GM21825 (cell line): ENCODE results near the gene OR2M3.
A peak's percentile ranks its signal among the peaks of the same experiment; 100 is the strongest.
"Not testable (repeated sequence)": the region's sequence is repeated elsewhere in the genome, so short reads cannot be mapped to it uniquely, and the experiment has no call there.

Source experiments
- ATAC-seq: cut with Tn5 transposase; IDR thresholded peaks from one replicate; pipeline ENCODE4 v1.9.1; 2021; ENCODE audit warnings: mild to moderate bottlenecking, moderate library complexity; ENCODE audit not compliant: unreplicated experiment

The OR2M3 gene, protein sequence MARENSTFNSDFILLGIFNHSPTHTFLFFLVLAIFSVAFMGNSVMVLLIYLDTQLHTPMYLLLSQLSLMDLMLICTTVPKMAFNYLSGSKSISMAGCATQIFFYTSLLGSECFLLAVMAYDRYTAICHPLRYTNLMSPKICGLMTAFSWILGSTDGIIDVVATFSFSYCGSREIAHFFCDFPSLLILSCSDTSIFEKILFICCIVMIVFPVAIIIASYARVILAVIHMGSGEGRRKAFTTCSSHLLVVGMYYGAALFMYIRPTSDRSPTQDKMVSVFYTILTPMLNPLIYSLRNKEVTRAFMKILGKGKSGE

GRCh38 chr1:248196965-248197364 lies at the start of gene OR2M3:
TSS of gene OR2M3 (plus strand) at chr1:248197265. CDS start at chr1:248203068, 5,803 bp downstream.
- ATAC-seq = no peak

DNA sequence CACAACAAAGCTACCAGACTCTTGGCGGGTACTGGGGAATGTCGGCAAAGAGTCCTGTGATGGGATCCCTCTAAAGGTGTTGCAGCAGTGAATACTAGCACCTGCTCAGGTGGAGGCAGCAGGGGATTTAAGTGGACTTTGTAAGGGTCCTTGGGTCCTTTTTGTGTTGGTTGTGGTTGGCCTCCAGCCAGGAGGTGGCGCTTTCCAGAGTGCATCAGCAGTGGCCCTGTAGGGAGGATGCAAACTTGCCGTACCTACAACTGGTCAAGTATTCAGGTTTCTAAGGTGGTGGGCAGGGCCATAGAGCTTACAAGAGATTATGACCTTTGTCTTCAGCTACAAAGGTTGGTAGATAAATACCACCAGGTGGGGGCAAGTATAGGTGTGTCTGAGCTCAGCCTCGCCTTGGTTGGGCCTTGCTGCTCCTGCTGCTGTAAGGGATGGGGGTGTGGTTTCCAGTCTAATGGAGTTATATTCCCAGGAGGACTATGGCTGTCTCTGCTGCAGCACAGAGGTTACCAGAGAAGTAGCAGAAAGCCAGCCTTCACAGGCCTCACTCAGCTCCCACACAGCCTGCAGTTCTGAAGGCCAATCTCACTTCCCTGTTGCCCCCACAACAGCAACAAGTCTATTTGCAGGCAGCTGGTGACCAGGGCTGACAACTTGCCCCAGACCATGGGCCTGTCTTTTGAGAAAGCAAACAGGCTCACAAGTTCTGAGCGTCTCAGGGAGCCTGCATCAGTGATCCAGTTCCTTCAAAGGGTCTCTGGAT lies 44.8 kb upstream of the OR2M3 start:
- ATAC-seq = no peak

DNA sequence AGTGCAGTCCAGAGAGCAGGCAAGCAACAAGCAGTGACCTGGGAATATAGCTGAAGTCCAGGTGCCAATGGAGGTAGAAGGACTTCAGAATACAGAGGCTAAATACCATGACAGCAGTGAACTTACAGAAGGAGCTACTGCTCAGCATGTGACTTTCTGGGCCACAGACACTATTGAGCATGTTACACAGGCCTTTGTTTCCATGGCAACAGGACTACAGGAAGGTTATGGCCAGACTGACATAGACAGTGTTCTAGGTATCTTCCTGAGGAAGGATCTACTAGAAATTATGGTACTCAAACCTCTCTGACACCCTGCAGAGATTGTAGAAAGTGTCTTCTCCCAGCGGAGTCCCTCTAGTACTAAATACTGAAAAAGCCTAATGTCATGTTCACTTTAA lies 41.1 kb upstream of the OR2M3 start:
- no peak for ATAC-seq

GRCh38 chr1:248158758-248159157 lies 38.3 kb upstream of the OR2M3 start:
- ATAC-seq = no peak

- no peak for ATAC-seq
Measured at GRCh38 chr1:248164031-248164430, 33.0 kb upstream of the OR2M3 start.

- ATAC-seq = no peak
Measured at GRCh38 chr1:248165186-248165585, 31.9 kb upstream of the OR2M3 start.

GRCh38 chr1:248174521-248174920 lies 22.5 kb upstream of the OR2M3 start, which contains the start of gene OR2M2:
TSS of gene OR2M2 (plus strand) at chr1:248174821. CDS start at chr1:248179986, 5,165 bp downstream.
- no peak for ATAC-seq

DNA sequence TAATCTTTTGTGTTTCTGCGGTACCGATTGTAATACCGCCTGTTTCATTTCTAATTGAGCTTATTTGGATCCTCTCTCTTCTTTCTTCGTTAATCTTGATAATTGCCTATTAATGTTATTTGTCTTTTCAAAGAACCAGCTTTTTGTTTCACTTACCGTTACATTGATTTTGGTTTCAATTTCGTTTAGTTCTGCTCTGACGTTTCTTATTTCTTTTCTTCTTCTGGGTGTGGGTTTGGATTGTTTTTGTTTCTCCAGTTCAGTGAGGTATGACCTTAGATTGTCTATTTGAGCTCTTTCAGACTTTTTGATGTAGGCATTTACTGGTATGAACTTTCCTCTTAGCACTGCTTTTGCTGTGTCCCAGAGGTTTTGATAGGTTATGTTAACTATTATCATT lies 13.1 kb upstream of the OR2M3 start:
- ATAC-seq = no peak

DNA sequence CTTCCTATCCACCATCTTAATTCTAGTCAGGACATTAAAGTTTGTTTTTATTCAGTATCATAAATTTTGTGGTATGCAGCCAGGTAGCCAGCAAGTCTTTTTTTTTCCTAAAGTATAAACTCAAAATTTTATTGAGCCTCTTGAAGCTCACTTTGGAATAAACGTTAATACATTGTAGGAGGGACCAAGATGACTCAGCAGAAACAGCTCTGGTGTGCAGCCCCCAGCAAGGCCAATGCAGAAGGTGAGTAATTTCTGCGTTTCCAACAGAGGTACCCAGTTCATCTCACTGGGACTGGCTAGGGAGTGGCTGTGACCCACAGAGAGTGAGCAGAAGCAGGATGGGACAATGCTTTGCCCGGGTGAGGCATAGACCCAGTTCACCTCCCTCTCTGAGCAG lies 9.7 kb upstream of the OR2M3 start:
- no peak for ATAC-seq

- ATAC-seq = no peak
Measured at GRCh38 chr1:248189026-248189425, 8.0 kb upstream of the OR2M3 start.

DNA sequence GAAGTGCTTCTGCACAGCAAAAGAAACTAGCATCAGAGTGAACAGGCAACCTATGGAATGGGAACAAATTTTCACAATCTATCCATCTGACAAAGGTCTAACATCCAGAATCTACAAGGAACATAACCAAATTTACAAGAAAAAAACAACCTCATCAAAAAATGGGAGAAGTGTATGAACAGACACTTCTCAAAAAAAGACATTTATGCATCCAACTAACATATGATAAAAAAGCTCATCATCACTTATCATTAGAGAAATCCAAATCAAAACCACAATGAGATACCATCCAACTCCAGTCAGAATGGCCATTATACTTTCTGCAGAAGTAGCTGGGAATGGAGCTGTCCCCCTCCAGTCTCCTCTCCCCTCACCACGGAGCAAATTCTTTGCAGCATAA lies 2.9 kb upstream of the OR2M3 start:
- ATAC-seq = no peak

GRCh38 chr1:248215880-248216279 lies 18.8 kb downstream of the OR2M3 start:
- no peak for ATAC-seq

- no peak for ATAC-seq
Measured at GRCh38 chr1:248225537-248225936, 28.5 kb downstream of the OR2M3 start.

DNA sequence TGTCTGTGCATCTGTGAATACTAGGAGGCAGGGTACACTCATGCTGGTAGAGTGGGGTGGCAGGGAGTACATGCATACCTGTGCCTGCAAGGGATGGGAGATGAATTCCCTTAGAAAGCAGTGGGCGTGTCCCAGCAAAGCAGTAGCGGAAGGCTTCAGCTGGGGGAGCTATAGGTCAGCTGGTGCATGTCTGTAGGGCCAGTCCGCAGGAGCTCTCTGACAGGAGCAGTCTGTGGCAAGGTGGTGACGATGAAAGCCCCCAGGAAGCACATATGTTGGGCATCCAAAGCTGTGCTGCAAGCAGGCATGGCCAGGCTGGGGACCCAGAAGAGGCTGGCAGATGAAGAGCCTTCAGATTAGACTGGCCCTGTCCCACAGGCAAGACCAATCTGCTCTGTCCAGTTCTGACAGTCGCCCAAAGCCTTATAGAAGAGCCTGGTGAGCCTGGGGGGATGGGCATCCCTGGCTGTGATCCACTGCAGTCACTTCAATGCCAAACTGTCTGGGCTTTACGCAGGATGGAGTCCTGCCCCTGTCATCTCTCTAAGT lies 32.4 kb downstream of the OR2M3 start:
- ATAC-seq = no peak

DNA sequence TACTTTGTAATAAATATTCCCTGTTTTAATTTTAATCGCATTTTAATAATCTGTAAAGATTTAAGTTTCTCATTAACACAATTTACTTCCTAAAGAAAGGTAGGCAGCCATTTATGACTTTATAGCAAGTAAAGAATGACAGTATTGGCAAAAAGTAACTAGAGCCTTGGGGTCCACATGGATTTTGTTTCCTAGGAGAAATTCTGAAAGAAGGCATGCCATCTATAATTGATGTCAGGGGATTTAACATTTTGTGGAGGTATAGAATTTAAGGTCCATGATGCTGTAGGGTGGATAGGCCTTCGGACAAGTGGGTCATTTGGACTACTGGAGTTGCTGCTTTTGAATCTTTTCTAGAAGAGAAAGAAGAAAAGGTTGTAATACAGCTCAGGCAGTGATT lies 34.1 kb downstream of the OR2M3 start, which contains the start of gene OR2M4:
Gene OR2M4, plus strand, starts transcription at position 301 of the 400 bp plus-strand sequence. CDS start 7,512 bp downstream, outside the sequence.
- ATAC-seq = no peak

- no peak for ATAC-seq
Measured at GRCh38 chr1:248239478-248239877, 42.4 kb downstream of the OR2M3 start.

DNA sequence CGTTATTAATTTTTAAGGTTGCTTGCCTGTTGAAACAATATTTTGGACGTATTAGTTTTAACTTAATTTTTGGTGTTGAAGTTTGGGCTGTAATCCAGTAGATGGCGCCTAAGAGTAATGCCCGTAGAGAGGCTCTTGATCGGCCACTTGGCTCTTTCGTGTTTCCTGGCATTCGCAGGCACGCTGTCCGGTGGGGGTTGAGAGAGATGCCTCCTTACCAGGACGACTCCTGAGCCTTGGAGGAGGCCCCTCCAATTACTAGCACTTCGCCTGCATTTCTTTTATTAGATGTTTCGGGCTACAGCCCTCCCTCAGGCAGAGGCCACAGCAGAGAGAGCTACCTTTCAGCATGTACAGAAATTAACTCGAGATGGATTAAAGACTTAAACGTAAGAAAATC lies 46.1 kb downstream of the OR2M3 start:
- peak; percentile 83 for ATAC-seq

- ATAC-seq = not testable (repeated sequence)
Measured at GRCh38 chr1:248259309-248259708, 62.2 kb downstream of the OR2M3 start.
